ENCODE measurements around the gene EGFL6. TPM values are rescaled to one million over a fixed set of nuclear protein-coding genes. Genes with fewer than 3 reads are reported as not detected.

Gene EGFL6
- total RNA-seq, 1 experiment from 2014 or later, result 0.96 TPM

- H3K4me1 Mint-ChIP-seq, result peaks cover 5% of the 10 kb centered on the region
- DNase-seq (ENCODE audit: low spot score) (no peak), ATAC-seq (no peak)
- no peak for TF ChIP-seq KAT7 (CRISPR knock-in tag; IDR thresholded peaks at IDR 0.05; ENCODE audit: borderline replicate concordance)
- TF ChIP-seq ZNF416 (CRISPR knock-in tag; IDR thresholded peaks at IDR 0.05), result no peak
- no peak for TF ChIP-seq PRDM15 (CRISPR knock-in tag; IDR thresholded peaks at IDR 0.05)
- TF ChIP-seq PREB (CRISPR knock-in tag; IDR thresholded peaks at IDR 0.05; ENCODE audit: borderline replicate concordance), result no peak
- TF ChIP-seq SP1 (CRISPR knock-in tag; conservative IDR thresholded peaks at IDR 0.05), result no peak
- no peak for TF ChIP-seq SMAD3 (CRISPR knock-in tag; IDR thresholded peaks at IDR 0.05; ENCODE audit: borderline replicate concordance)
- no peak for TF ChIP-seq ZNF396 (CRISPR knock-in tag; IDR thresholded peaks at IDR 0.05; ENCODE audit: borderline replicate concordance)
- TF ChIP-seq TEAD4 (CRISPR knock-in tag; IDR thresholded peaks at IDR 0.05), result no peak
- TF ChIP-seq NFYB (CRISPR knock-in tag; conservative IDR thresholded peaks at IDR 0.05; ENCODE audit: low read depth), result no peak
- TF ChIP-seq CREB1 (CRISPR knock-in tag; IDR thresholded peaks at IDR 0.05), result no peak
- TF ChIP-seq JUN (CRISPR knock-in tag; IDR thresholded peaks at IDR 0.05), result no peak
- H3K27ac Mint-ChIP-seq, result no peak overlapping the region
- no peaks in the 10 kb centered on the region for H3K36me3 Mint-ChIP-seq
- no peaks in the 10 kb centered on the region for H3K27me3 Mint-ChIP-seq (ENCODE audit: low read depth)
- H3K9me3 Mint-ChIP-seq, result no peaks in the 10 kb centered on the region
- H3K4me3 Mint-ChIP-seq, result peak overlapping the region; percentile 77
- CTCF ChIA-PET, result no interaction called here
- POLR2A ChIA-PET, result no interaction called here
Measured at GRCh38 chrX:13654116-13654515, 84.7 kb downstream of the EGFL6 start.

- ATAC-seq (no peak), DNase-seq (ENCODE audit: low spot score) (no peak)
- peaks cover 9% of the 10 kb centered on the region for H3K36me3 Mint-ChIP-seq
- H3K27ac Mint-ChIP-seq, result no peak overlapping the region
- peaks cover 6% of the 10 kb centered on the region for H3K4me1 Mint-ChIP-seq
- H3K4me3 Mint-ChIP-seq, result no peak overlapping the region
- CTCF ChIA-PET, result no interaction called here
- POLR2A ChIA-PET, result no interaction called here
- no peak for TF ChIP-seq ZNF232 (CRISPR knock-in tag; IDR thresholded peaks at IDR 0.05)
- no peak for TF ChIP-seq ARID4B (CRISPR knock-in tag; IDR thresholded peaks at IDR 0.05; ENCODE audit: borderline replicate concordance)
- no peak for TF ChIP-seq ATF1 (CRISPR knock-in tag; IDR thresholded peaks at IDR 0.05)
- no peak for TF ChIP-seq NR2C2 (CRISPR knock-in tag; IDR thresholded peaks at IDR 0.05)
- TF ChIP-seq ZNF425 (CRISPR knock-in tag; conservative IDR thresholded peaks at IDR 0.05), result no peak
- no peak for TF ChIP-seq AR (CRISPR knock-in tag; IDR thresholded peaks at IDR 0.05)
- no peaks in the 10 kb centered on the region for H3K27me3 Mint-ChIP-seq (ENCODE audit: low read depth)
- H3K9me3 Mint-ChIP-seq, result no peaks in the 10 kb centered on the region
Measured at GRCh38 chrX:13655674-13656073, 86.3 kb downstream of the EGFL6 start.
